HepG2 (cell line): ENCODE measurements around the gene PDSS2. TPM values are rescaled to one million over a fixed set of nuclear protein-coding genes. Genes with fewer than 3 reads are reported as not detected.

Experiments used
- ATAC-seq: fragments of 200-7000 bp; cut with Tn5 transposase; 3 replicates; pipeline ENCODE4 v1.9.1; 2020; ENCODE audit warnings: mild to moderate bottlenecking, moderate library complexity
- BruUV-seq: library from RNA; stranded (reverse); fragments of 400-500 nt; replicated peaks from 2 replicates; lab custom pipeline; 2021; lab: Mats Ljungman, UMichigan
- CTCF ChIA-PET: fragments of 300-600 bp; formaldehyde crosslinking; extraction: SDS; loops from one replicate; lab custom pipeline; 2021; ENCODE audit warnings: low total read pairs, inconsistent platforms, low intra/inter-chr PET ratio; lab: Yijun Ruan, JAX
- POLR2A ChIA-PET: fragments of 350-600 bp; sonication (Branson Sonifier 250); formaldehyde crosslinking; loops from one replicate; lab custom pipeline; 2020; ENCODE audit warnings: antibody characterized with exemption, inconsistent platforms; lab: Yijun Ruan, JAX
- DNase-seq: peaks from one replicate; pipeline ENCODE4 v3.0.0-alpha.2; 2015; ENCODE audit warnings: low spot score
- FAIRE-seq: peaks from 3 replicates; lab custom pipeline; 2011; peaks lifted over from hg19 to GRCh38; lab: Jason Lieb, UNC
- H2AFZ ChIP-seq: one replicate; pipeline ENCODE4 v1.6.1; 2011; ENCODE audit warnings: low read length, inconsistent platforms
- H3K27ac ChIP-seq: fragments of 300-600 bp; 3 replicates; pipeline ENCODE4 v1.8.0; 2011; ENCODE audit warnings: mixed run types, mild to moderate bottlenecking, mixed read lengths, low read length, inconsistent platforms; ENCODE audit not compliant: insufficient read depth; ENCODE audit errors: extremely low read length
- H3K27me3 ChIP-seq, 2 experiments: fragments of 200-600 bp in 1 of 2; 2 replicates in 1 of 2; 3 replicates in 1 of 2; pipeline versions ENCODE4 v1.6.0 to v1.8.0; 2011; ENCODE audit warnings: low read length in 2 of 2, mild to moderate bottlenecking in 2 of 2, moderate library complexity in 2 of 2, inconsistent platforms in 1 of 2; ENCODE audit not compliant: insufficient read depth in 2 of 2, control insufficient read depth in 1 of 2
- H3K36me3 ChIP-seq, 2 experiments: fragments of 200-600 bp in 1 of 2; replicated peaks in 1 of 2; 2 replicates in 1 of 2; 3 replicates in 1 of 2; pipeline versions ENCODE4 v1.5.1 to v1.8.0; 2011; ENCODE audit warnings: low read length in 2 of 2, inconsistent platforms in 1 of 2; ENCODE audit not compliant: insufficient read depth in 2 of 2, control insufficient read depth in 1 of 2
- H3K4me1 ChIP-seq: 2 replicates; pipeline ENCODE4 v1.5.1; 2012; ENCODE audit warnings: low read length, inconsistent platforms; ENCODE audit not compliant: insufficient read depth
- H3K4me2 ChIP-seq: 2 replicates; pipeline ENCODE4 v1.6.0; 2011; ENCODE audit warnings: low read depth, low read length, inconsistent platforms
- H3K4me3 ChIP-seq, 3 experiments: fragments of 200-600 bp in 1 of 3; sonication (generic), shearing (Covaris generic) in 1 of 3; replicated peaks in 1 of 3; 2 replicates each; pipeline ENCODE4 v1.5.1; 2011 to 2016; ENCODE audit warnings: low read length in 3 of 3, inconsistent platforms in 2 of 3, low read depth in 2 of 3, mild to moderate bottlenecking in 2 of 3, control low read depth in 1 of 3, mixed read lengths in 1 of 3; ENCODE audit not compliant: insufficient read depth in 1 of 3
- H3K79me2 ChIP-seq: one replicate; pipeline ENCODE4 v1.6.1; 2011; ENCODE audit warnings: low read length, inconsistent platforms; ENCODE audit not compliant: insufficient read depth
- H3K9ac ChIP-seq: 2 replicates; pipeline ENCODE4 v1.6.0; 2011; ENCODE audit warnings: mild to moderate bottlenecking, low read depth, low read length, inconsistent platforms; ENCODE audit not compliant: insufficient read depth
- H3K9me3 ChIP-seq: 2 replicates; pipeline ENCODE4 v1.5.1; 2012; ENCODE audit warnings: mild to moderate bottlenecking, low read length
- H4K20me1 ChIP-seq: 2 replicates; pipeline ENCODE4 v1.6.0; 2011; ENCODE audit warnings: inconsistent platforms, mild to moderate bottlenecking, low read length, moderate library complexity; ENCODE audit not compliant: insufficient read depth
- ATF3 ChIP-seq: sonication (generic); formaldehyde crosslinking; IDR thresholded peaks from 2 replicates; pipeline ENCODE4 v1.4.0; 2020; ENCODE audit warnings: missing genetic modification reagents
- FLYWCH1 ChIP-seq: sonication (generic); formaldehyde crosslinking; IDR thresholded peaks from 2 replicates; pipeline ENCODE4 v1.8.1; 2023; ENCODE audit warnings: mild to moderate bottlenecking, missing genetic modification reagents
- MTA1 ChIP-seq: sonication (generic); formaldehyde crosslinking; IDR thresholded peaks from 2 replicates; pipeline ENCODE4 v1.4.0; 2020; ENCODE audit warnings: missing genetic modification reagents, mild to moderate bottlenecking, borderline replicate concordance
- NR2F1 ChIP-seq, 2 experiments: fragments of 450-650 bp in 1 of 2; formaldehyde crosslinking in 1 of 2; IDR thresholded peaks; 2 replicates each; pipeline versions ENCODE4 v1.5.0 to v1.6.1; 2016 to 2020; ENCODE audit warnings: mild to moderate bottlenecking in 1 of 2, missing compliant biosample characterization in 1 of 2, missing genetic modification reagents in 1 of 2, moderate library complexity in 1 of 2
- ZBTB20 ChIP-seq: sonication (generic); formaldehyde crosslinking; IDR thresholded peaks from 2 replicates; pipeline ENCODE4 v1.8.1; 2023; ENCODE audit warnings: missing genetic modification reagents, low read depth, mild to moderate bottlenecking, borderline replicate concordance
- ZBTB40 ChIP-seq, 2 experiments: fragments of 450-650 bp in 1 of 2; sonication (generic) in 1 of 2; formaldehyde crosslinking in 1 of 2; IDR thresholded peaks; 2 replicates each; pipeline versions ENCODE4 v1.6.1 to v1.8.0; 2016 to 2022; ENCODE audit warnings: antibody characterized with exemption in 1 of 2, mild to moderate bottlenecking in 1 of 2, missing genetic modification reagents in 1 of 2
- ZBTB46 ChIP-seq: sonication (generic); formaldehyde crosslinking; IDR thresholded peaks from 2 replicates; pipeline ENCODE4 v1.4.0; 2020; ENCODE audit warnings: mild to moderate bottlenecking, missing genetic modification reagents, borderline replicate concordance
- ZIK1 ChIP-seq: sonication (generic); formaldehyde crosslinking; IDR thresholded peaks from 2 replicates; pipeline ENCODE4 v1.5.0; 2020; ENCODE audit warnings: mild to moderate bottlenecking, low read depth, missing genetic modification reagents, borderline replicate concordance
- ZNF205 ChIP-seq: IDR thresholded peaks from 2 replicates; pipeline ENCODE4 v1.6.1; 2018; ENCODE audit warnings: missing biosample characterization, missing genetic modification reagents
- ZNF549 ChIP-seq: sonication (generic); formaldehyde crosslinking; IDR thresholded peaks from 2 replicates; pipeline ENCODE4 v1.5.0; 2020; ENCODE audit warnings: missing genetic modification reagents
- ZNF564 ChIP-seq: sonication (generic); formaldehyde crosslinking; IDR thresholded peaks from 2 replicates; pipeline ENCODE4 v1.8.1; 2023; ENCODE audit warnings: mild to moderate bottlenecking, missing genetic modification reagents
- ZNF772 ChIP-seq: sonication (generic); formaldehyde crosslinking; IDR thresholded peaks from 2 replicates; pipeline ENCODE4 v1.5.0; 2020; ENCODE audit warnings: mild to moderate bottlenecking, missing genetic modification reagents
- WGBS: methylation state at CpG from one replicate; pipeline ENCODE4 v1.1.6; 2017; ENCODE audit warnings: low lambda C conversion rate; 5-methylcytosine and 5-hydroxymethylcytosine counted together
- in situ Hi-C: cut with HindIII; loops from 2 replicates; pipeline ENCODE4 v1.10.0; 2017; ENCODE audit warnings: low pct_unique_long_range_greater_than_20kb; ENCODE audit not compliant: extremely low pct_ligation_motif_present
- intact Hi-C: fragments of 100-400 bp; cut with micrococcal nuclease; formaldehyde crosslinking; loops from one replicate; pipeline ENCODE4 v1.10.0; 2022; ENCODE audit not compliant: unreplicated experiment
- polyA plus RNA-seq, 8 experiments: library from polyadenylated mRNA; depleted of rRNA in 3 of 8; stranded (reverse) in 7 of 8; unstranded in 1 of 8; fragments of >200 nt; fragmentation: Illumina TruSeq in 4 of 8; extraction: Trizol in 4 of 8; gene quantifications; 2 replicates each; pipeline versions ENCODE4 v1.2.1 to v1.2.3, GENCODE V29; 2011 to 2016; ENCODE audit warnings: low read depth in 4 of 8, missing spikeins in 1 of 8, mixed read lengths in 1 of 8; ENCODE audit not compliant: insufficient read depth in 1 of 8
- total RNA-seq, 5 experiments: library from RNA; depleted of rRNA; stranded (reverse); fragments of >200 nt; fragmentation: Illumina TruSeq; extraction: Trizol; gene quantifications; 2 replicates each; pipeline ENCODE4 v1.2.3, GENCODE V29; 2016; ENCODE audit warnings: low read depth in 1 of 5
- TF ChIP-seq, protein P1 (sequence below): sonication (generic); formaldehyde crosslinking; IDR thresholded peaks from 2 replicates; pipeline ENCODE4 v1.5.0; 2020; ENCODE audit warnings: missing genetic modification reagents

Gene PDSS2
- total and polyA plus RNA-seq, 2 of the 13 experiments (the other 11 are each of a cell fraction or from before 2014, with no cell fraction given) = 16.2 to 17.0 TPM

DNA sequence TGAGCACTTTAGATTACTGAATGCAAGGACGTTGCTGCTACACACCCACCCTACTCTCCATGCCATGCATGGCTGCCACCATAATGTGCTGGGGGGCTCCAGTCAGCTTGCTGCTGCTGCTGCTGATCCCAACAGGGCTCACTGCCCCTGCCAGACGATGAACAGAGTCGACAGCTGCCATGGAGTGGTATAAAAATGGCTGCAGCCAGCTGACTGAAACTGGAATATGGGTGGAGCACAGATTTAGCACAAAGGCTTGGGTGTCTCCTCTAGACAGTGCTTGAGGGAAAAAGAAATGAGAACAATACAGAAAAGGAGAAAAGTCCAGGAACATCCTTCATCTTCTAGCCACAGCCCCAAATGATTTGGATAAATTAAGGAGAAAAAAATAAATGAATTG lies 150.7 kb downstream of the PDSS2 start:
- Histone ChIP-seq H3K27ac (no peak overlapping the region), H3K4me2 (no peak overlapping the region), H2AFZ (no peak overlapping the region), H3K9ac (no peak overlapping the region), H3K4me3 (no peak overlapping the region), H3K79me2 (no peaks in the 10 kb centered on the region), H3K36me3 (no peaks in the 10 kb centered on the region; a peak in 1 of 5 replicates), H3K27me3 (no peaks in the 10 kb centered on the region), H3K4me1 (peaks cover 7% of the 10 kb centered on the region), H4K20me1 (no peaks in the 10 kb centered on the region), H3K9me3 (no peaks in the 10 kb centered on the region)
- CTCF ChIA-PET = no interaction called here
- BruUV-seq = no TSS peak
- DNase-seq (no peak), ATAC-seq (no peak), FAIRE-seq (no peak)
- intact Hi-C loops (no loop called here), in situ Hi-C loops (no loop called here)
- POLR2A ChIA-PET = no interaction called here
- WGBS = 100% methylated on average over 3 of the region's 3 CpGs
- TF ChIP-seq ZIK1 (CRISPR knock-in tag) (no peak), MTA1 (CRISPR knock-in tag) (no peak), ZNF772 (CRISPR knock-in tag) (no peak), ZNF205 (CRISPR knock-in tag) (no peak), FLYWCH1 (no peak), ZNF549 (CRISPR knock-in tag) (no peak), ZBTB40 (IDR thresholded peaks at IDR 0.05) (no peak), ZBTB40 (CRISPR knock-in tag; IDR thresholded peaks at IDR 0.05) (no peak), ATF3 (CRISPR knock-in tag) (no peak), NR2F1 (CRISPR knock-in tag; IDR thresholded peaks at IDR 0.05) (no peak), ZBTB20 (CRISPR knock-in tag) (no peak), ZBTB46 (no peak), ZNF564 (CRISPR knock-in tag) (no peak)
- TF ChIP-seq, protein P1, sequence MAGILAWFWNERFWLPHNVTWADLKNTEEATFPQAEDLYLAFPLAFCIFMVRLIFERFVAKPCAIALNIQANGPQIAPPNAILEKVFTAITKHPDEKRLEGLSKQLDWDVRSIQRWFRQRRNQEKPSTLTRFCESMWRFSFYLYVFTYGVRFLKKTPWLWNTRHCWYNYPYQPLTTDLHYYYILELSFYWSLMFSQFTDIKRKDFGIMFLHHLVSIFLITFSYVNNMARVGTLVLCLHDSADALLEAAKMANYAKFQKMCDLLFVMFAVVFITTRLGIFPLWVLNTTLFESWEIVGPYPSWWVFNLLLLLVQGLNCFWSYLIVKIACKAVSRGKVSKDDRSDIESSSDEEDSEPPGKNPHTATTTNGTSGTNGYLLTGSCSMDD (CRISPR knock-in tag) = no peak
